GM19043 (cell line): ENCODE measurements around the gene RALGPS1.

Experiments
- ATAC-seq: cut with Tn5 transposase; IDR thresholded peaks from one replicate; pipeline ENCODE4 v1.9.1; 2021; ENCODE audit warnings: low read depth; ENCODE audit not compliant: unreplicated experiment

Gene RALGPS1

DNA sequence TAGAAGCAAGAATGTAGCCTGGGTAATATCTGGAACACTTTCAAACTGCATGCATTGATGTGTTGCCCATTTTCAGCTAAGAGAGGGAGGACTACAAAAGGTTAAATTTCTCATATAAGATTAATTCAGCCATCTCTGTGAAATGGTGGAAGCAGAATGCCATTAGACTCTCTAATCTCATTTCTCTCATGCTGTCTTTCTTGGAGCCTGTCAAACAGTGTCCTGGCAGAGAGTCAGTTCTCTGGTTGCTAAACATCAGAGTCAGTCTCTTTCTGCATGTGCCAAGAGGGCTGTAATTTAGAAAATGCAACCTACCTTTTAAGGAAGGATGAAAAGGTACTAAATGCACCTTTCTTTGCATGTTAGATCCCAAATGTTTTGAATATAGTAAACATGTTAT lies 349.1 kb downstream of the RALGPS1 start:
- no peak for ATAC-seq

DNA sequence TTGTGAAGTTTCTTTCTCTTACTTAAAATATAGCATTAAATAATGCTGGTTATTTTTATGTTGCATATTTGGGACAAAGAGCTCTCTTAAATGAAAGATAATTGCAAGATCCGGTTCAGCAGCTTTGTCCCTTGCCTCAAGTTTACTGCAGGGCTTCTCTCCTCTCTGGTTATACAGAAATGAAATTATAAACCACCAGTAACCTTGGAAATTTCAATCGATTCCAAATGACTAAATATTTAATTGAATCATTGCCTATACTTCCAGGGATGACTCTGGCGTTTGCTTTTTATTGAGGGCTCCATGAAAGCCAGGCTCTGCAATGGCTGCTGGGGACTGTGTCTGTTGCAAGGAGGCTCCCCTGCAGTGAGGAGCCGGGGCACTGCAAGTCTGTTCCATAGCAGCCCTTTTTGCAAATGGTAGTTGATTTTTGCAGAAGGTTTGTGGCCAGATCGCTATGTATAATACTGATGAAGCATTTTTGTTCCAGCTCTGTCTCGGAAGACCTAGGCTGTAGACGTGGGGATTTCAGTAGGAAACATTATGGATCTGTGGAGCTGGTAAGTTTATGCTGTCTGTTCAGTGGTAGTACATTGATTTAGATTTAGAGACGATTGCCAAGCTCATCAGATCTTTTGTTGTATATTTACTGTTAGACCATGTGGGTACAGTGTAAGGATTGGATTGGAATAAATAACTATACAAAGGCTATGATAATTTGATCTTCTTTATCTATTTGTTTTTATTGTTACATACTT lies 350.1 kb downstream of the RALGPS1 start, which contains the start of gene GARNL3:
TSS of gene GARNL3 (plus strand) at position 313 of the 758 bp plus-strand sequence. CDS start at position 417, 104 bp downstream.
- no peak for ATAC-seq

GRCh38 chr9:127267793-127268525 lies 353.4 kb downstream of the RALGPS1 start:
- no peak for ATAC-seq

DNA sequence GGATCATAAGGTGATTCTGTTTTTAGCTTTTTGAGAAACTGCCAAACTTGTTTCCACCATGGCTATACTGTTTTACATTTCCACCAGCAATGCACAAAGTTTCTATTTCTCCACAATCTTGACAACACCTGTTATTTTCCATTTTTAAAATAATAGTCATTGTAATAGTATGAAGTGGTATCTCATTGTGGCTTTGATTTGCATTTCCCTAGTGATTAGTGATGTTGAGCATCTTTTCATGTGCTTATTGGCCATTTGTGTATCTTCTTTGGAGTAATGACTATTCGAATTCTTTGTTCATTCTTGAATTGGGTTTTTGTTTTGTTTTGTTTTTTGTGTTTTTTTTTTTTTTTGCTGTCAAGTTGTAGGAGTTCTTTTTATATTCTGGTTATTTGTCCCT lies 354.9 kb downstream of the RALGPS1 start:
- no peak for ATAC-seq
